Fibroblast of mammary gland (primary cell): ENCODE measurements around the gene NPSR1.

ENCODE experiments used
- DNase-seq: peaks from one replicate; pipeline ENCODE4 v3.0.0-alpha.2; 2010; ENCODE audit warnings: low read depth
- H3K4me3 ChIP-seq: 2 replicates; pipeline ENCODE4 v1.5.1; 2011; ENCODE audit warnings: low read depth, mild to moderate bottlenecking, low read length, moderate library complexity; ENCODE audit not compliant: control insufficient read depth
- CTCF ChIP-seq: conservative IDR thresholded peaks from 2 replicates; pipeline ENCODE4 v1.5.1; 2011; ENCODE audit warnings: low read depth, low read length, inconsistent platforms; ENCODE audit not compliant: control insufficient read depth, insufficient read depth

The NPSR1 gene

GRCh38 chr7:34718867-34719266 lies 60.8 kb downstream of the NPSR1 start:
- H3K4me3 ChIP-seq = no peak overlapping the region
- no peak for DNase-seq
- no peak for TF ChIP-seq CTCF

- TF ChIP-seq CTCF = no peak
- DNase-seq = no peak
- H3K4me3 ChIP-seq = no peak overlapping the region
These were observed 61.6 kb downstream of the NPSR1 start for GRCh38 chr7:34719636-34720035.

- DNase-seq = no peak
- no peak overlapping the region for H3K4me3 ChIP-seq
- no peak for TF ChIP-seq CTCF
These were observed 62.3 kb downstream of the NPSR1 start for GRCh38 chr7:34720289-34720688.

GRCh38 chr7:34723338-34723737 lies 65.3 kb downstream of the NPSR1 start:
- no peak for DNase-seq
- no peak for TF ChIP-seq CTCF
- no peak overlapping the region for H3K4me3 ChIP-seq

- no peak for TF ChIP-seq CTCF
- no peak for DNase-seq
- H3K4me3 ChIP-seq = no peak overlapping the region
These were observed 66.0 kb downstream of the NPSR1 start for GRCh38 chr7:34723866-34724490.

- TF ChIP-seq CTCF = no peak
- H3K4me3 ChIP-seq = no peak overlapping the region
- DNase-seq = no peak
These were observed 68.2 kb downstream of the NPSR1 start for GRCh38 chr7:34726221-34726620.
